OCI-LY3 (cell line): ENCODE results near the gene RRAS2.
"Not testable (repeated sequence)": the region's sequence is repeated elsewhere in the genome, so short reads cannot be mapped to it uniquely, and the experiment has no call there.

Source experiments
- H2AFZ ChIP-seq: fragments of 200-600, 300-600 bp; shearing (Covaris generic); 2 replicates; pipeline ENCODE4 v1.6.0; 2014; ENCODE audit warnings: antibody characterized with exemption, low read depth, low read length
- H3K27ac ChIP-seq: fragments of 200-600, 300-600 bp; sonication (generic); 2 replicates; pipeline ENCODE4 v1.5.1; 2014; ENCODE audit warnings: mild to moderate bottlenecking, low read length, moderate library complexity, mixed read lengths
- H3K27me3 ChIP-seq: fragments of 200-600, 300-600 bp; sonication (generic); 2 replicates; pipeline ENCODE4 v1.6.1; 2014; ENCODE audit warnings: low read depth, low read length, mixed read lengths
- H3K36me3 ChIP-seq: fragments of 200-600, 300-600 bp; sonication (generic); replicated peaks from 2 replicates; pipeline ENCODE3; 2014; ENCODE audit warnings: low read depth, low read length, mixed read lengths
- H3K4me1 ChIP-seq: fragments of 300-600, 200-600 bp; sonication (generic); 2 replicates; pipeline ENCODE4 v1.6.1; 2014; ENCODE audit warnings: low read length, mixed read lengths
- H3K4me2 ChIP-seq: fragments of 200-600, 300-600 bp; sonication (generic); 2 replicates; pipeline ENCODE4 v1.6.1; 2014; ENCODE audit warnings: low read length, mixed read lengths
- H3K4me3 ChIP-seq: fragments of 300-600, 200-600 bp; sonication (generic); 2 replicates; pipeline ENCODE4 v1.5.1; 2014; ENCODE audit warnings: antibody characterized with exemption, mild to moderate bottlenecking, low read length, moderate library complexity
- H3K79me2 ChIP-seq: fragments of 300-600, 200-600 bp; shearing (Covaris generic); 2 replicates; pipeline ENCODE4 v1.6.1; 2014; ENCODE audit warnings: mild to moderate bottlenecking, low read length, mixed read lengths
- H3K9ac ChIP-seq: fragments of 300-600, 200-600 bp; shearing (Covaris generic); 2 replicates; pipeline ENCODE4 v1.6.0; 2014; ENCODE audit warnings: mild to moderate bottlenecking, low read length, moderate library complexity
- H3K9me3 ChIP-seq: fragments of 200-600, 300-600 bp; shearing (Covaris generic); 2 replicates; pipeline ENCODE4 v1.6.1; 2014; ENCODE audit warnings: low read length, mixed read lengths; ENCODE audit not compliant: insufficient read depth
- H4K20me1 ChIP-seq: fragments of 200-600, 300-600 bp; sonication (generic); 2 replicates; pipeline ENCODE4 v1.6.1; 2016; ENCODE audit warnings: low read length, mixed read lengths; ENCODE audit not compliant: insufficient read depth
- CTCF ChIP-seq: fragments of 200-600, 300-600 bp; sonication (generic); IDR thresholded peaks from 2 replicates; pipeline ENCODE4 v1.5.1; 2014; ENCODE audit warnings: antibody characterized with exemption, low read length, low read depth
- EZH2phosphoT487 ChIP-seq: fragments of 200-600 bp; shearing (Covaris generic); IDR thresholded peaks from 2 replicates; pipeline ENCODE4 v1.6.1; 2018; ENCODE audit warnings: antibody characterized with exemption, mixed run types, low read depth

The RRAS2 gene

GRCh38 chr11:14359501-14360031 lies 583 bp upstream of the RRAS2 start:
- Histone ChIP-seq H3K9ac (peak overlapping the region; percentile 33), H3K4me3 (peak overlapping the region; percentile 99), H3K9me3 (no peaks in the 10 kb centered on the region), H2AFZ (peak overlapping the region; percentile 23; the same call in 1 of the 2 replicates), H3K4me2 (peak overlapping the region; percentile 87), H4K20me1 (peaks cover 17% of the 10 kb centered on the region), H3K36me3 (no peaks in the 10 kb centered on the region), H3K79me2 (peaks cover 43% of the 10 kb centered on the region), H3K27me3 (peaks cover 16% of the 10 kb centered on the region; the same call in 1 of the 2 replicates), H3K27ac (no peak overlapping the region), H3K4me1 (peaks cover 20% of the 10 kb centered on the region)
- TF ChIP-seq EZH2phosphoT487 (no peak), CTCF (no peak)

GRCh38 chr11:14357881-14358728 lies 878 bp downstream of the RRAS2 start:
- Histone ChIP-seq H3K27ac (peak overlapping the region; percentile 22; the same call in 1 of the 2 replicates), H3K79me2 (peaks cover 58% of the 10 kb centered on the region), H2AFZ (peak overlapping the region; percentile 41; the same call in 1 of the 2 replicates)

GRCh38 chr11:14356342-14356741 lies 2.6 kb downstream of the RRAS2 start:
- H3K79me2 ChIP-seq: peaks cover 72% of the 10 kb centered on the region
- no peaks in the 10 kb centered on the region for H3K36me3 ChIP-seq
- no peaks in the 10 kb centered on the region for H3K9me3 ChIP-seq
- H3K27me3 ChIP-seq: peaks cover 10% of the 10 kb centered on the region; the same call in 1 of the 2 replicates
- no peak overlapping the region for H2AFZ ChIP-seq
- no peak overlapping the region for H3K27ac ChIP-seq
- H3K9ac ChIP-seq: no peak overlapping the region
- H3K4me1 ChIP-seq: peaks cover 20% of the 10 kb centered on the region
- no peak overlapping the region for H3K4me2 ChIP-seq
- no peak overlapping the region for H3K4me3 ChIP-seq
- TF ChIP-seq EZH2phosphoT487 (no peak), CTCF (no peak)
- peaks cover 17% of the 10 kb centered on the region for H4K20me1 ChIP-seq

More at GRCh38 chr11:14357881-14358728, 878 bp downstream of the RRAS2 start:
- Histone ChIP-seq H3K9ac (peak overlapping the region; percentile 90), H3K4me3 (peak overlapping the region; percentile 99), H3K27me3 (peaks cover 16% of the 10 kb centered on the region; the same call in 1 of the 2 replicates), H3K4me2 (peak overlapping the region; percentile 98), H3K4me1 (peaks cover 20% of the 10 kb centered on the region), H3K9me3 (no peaks in the 10 kb centered on the region), H4K20me1 (peaks cover 17% of the 10 kb centered on the region), H3K36me3 (no peaks in the 10 kb centered on the region)
- no peak for TF ChIP-seq EZH2phosphoT487
- TF ChIP-seq CTCF: no peak

- not testable (repeated sequence) for H3K27me3 ChIP-seq, H3K4me3 ChIP-seq, H2AFZ ChIP-seq, H3K9ac ChIP-seq, H3K27ac ChIP-seq, H3K9me3 ChIP-seq, H3K4me2 ChIP-seq
- Histone ChIP-seq H4K20me1 (peaks cover 22% of the 10 kb centered on the region), H3K36me3 (peaks cover 14% of the 10 kb centered on the region), H3K4me1 (peaks cover 20% of the 10 kb centered on the region), H3K79me2 (peaks cover 89% of the 10 kb centered on the region)
Observed at GRCh38 chr11:14354604-14355003, 4.4 kb downstream of the RRAS2 start.
